ENCODE results near the gene SNX1. TPM values are rescaled to one million over a fixed set of nuclear protein-coding genes. Genes with fewer than 3 reads are reported as not detected.

SNX1 gene
- total RNA-seq, 2 experiments from 2014 or later = 86.6 to 91.1 TPM

DNA sequence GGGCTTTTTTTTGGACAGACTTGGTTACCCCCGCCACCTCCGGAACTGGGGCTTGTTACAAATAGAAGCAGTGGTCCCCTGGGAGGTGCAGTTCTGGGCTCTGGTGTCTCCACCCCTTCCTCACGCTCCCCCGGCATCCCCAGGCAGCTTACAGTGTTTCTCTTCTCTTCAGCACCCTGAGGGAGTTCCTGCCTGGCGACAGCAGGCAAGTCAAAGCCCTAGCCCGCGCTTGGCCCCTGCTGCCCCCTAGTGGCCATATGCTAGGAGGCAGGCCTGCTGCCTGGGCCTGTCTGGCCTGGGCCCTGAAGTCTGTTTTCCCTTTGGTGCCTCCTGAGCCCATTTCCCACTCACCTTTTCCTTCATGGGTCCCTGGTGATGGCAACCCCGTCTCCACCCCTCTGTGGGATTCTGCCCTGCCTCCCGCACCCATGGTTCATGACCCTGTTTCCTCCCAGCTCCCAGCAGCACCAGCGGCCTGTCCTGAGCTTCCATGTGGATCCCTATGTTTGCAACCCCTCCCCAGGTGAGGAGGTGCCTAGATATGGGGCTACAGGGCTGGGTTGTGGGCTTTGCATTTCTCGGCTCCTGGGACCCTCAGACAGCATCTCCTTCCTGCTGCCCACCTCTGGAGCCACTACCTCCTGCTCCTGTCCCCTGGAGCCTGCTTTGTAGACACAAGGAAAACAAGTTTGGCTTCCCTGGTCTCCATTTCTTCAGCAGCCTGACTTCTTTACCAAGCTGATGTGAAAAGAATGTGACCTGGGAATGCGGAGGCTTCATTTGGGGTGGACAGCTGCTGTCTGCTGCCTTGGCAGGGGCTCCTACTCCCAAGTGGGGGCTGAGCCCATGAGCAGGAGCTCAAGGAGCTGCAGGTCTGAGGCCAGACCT is 57.9 kb downstream of the SNX1 start:
- CTCF ChIA-PET = interaction anchor here (0.6 to 2.9 kb wide), 17 partner anchors 9 to 646 kb away, joined by 3 to 23 read pairs (median 3); partner anchors contain the start of genes CIAO2A, PPIB, SNX1 and TRIP4
- POLR2A ChIA-PET = interaction anchor here (0.6 to 1.3 kb wide), 4 partner anchors 8 to 234 kb away, joined by 3 to 6 read pairs (median 4); partner anchors contain the start of gene TRIP4

DNA sequence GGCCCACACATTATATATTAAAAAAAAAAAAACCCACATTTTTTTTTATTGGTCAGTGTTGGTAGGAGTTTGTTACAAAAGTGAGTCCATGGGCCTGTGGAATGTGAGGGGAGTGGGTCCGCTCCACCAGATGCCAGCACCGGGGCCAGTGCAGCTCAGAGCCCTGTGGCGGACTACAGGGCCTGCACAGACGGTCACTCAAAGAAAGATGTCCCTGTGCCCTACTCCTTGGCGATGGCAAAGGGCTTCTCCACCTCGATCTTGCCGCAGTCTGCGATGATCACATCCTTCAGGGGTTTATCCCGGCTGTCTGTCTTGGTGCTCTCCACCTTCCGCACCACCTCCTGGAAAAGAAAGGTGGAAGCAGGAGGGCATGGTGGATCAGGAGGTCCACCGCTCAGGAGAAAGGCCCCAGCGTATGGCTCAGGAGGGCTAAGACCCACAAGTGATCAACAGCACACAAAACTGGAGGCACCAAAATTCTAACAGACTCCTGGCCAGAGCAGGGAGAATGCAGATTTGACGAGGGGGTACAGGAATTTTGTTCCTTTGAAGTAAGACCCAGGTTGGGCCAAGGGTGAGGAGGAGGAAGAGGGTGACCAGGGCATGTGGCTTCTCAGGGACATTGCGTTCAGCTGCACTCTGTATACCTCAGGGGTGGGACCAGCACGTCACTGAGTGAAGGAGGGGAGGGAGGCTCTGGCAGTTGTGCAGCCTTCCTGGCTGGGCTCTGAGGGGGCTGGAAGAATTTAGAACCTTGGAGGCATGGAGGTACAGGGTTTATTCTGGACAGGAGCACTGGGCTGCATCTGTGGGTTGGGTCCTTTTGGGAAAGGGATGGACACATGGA is 60.2 kb downstream of the SNX1 start:
- ChIA-PET CTCF (interaction anchor here (0.7 kb wide), 1 partner anchor 169 kb away, joined by 3 read pairs; no protein-coding TSS in a partner anchor), POLR2A (interaction anchor here (0.7 kb wide), 1 partner anchor 171 kb away, joined by 3 read pairs; no protein-coding TSS in a partner anchor)

DNA sequence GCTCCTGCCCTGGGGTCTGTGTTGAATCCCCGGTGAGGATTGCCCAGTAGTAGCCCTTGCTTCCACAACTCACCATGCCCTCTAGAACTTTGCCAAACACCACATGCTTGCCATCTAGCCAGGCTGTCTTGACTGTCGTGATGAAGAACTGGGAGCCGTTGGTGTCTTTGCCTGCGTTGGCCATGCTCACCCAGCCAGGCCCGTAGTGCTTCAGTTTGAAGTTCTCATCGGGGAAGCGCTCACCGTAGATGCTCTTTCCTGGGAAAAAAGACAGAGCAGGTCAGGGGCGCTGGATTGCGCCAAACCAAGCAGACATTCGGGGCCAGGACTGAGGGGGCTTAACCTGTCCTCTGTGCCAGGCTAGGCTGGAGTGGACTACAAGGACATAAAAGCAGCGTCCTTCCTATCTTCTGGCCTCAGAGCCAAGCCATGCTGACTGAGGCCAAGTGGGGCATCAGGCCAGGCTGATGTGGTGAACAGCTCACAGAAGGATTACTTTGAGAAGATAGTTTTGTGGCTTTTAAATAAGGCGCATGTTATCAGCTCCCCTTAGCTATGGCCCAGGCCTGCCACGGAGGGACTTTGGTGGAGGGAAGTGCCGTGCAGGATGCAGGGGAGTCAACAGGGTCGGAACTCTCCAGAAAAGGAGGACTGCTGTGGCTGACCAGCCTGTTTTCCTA is 61.0 kb downstream of the SNX1 start:
- ChIA-PET CTCF (no interaction called here), POLR2A (no interaction called here)

DNA sequence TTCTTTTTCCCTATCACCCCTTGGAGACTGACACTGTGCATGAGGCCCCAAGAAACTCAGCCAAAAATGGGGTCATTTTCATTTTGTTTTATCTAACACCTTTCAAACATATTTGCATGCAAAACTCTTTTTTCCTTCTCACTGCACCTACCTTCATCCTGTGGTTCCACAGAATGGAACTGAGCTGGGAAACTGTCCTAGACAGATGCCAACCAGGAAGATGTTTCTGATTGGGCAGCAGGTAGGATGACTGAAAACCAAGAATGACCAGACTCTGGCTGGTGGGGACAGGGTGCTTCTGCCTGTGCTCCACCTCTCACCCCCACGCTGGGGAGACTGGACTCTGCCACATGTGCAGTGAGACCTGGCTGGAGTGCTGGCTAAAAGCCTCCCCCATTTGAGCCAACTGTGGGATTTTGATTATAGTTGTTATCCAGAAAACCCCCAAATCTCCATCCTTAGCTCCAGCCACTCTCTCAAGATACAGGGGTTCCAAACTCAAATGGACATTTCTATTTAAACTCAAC is 61.9 kb downstream of the SNX1 start:
- ChIA-PET CTCF (no interaction called here), POLR2A (no interaction called here)

DNA sequence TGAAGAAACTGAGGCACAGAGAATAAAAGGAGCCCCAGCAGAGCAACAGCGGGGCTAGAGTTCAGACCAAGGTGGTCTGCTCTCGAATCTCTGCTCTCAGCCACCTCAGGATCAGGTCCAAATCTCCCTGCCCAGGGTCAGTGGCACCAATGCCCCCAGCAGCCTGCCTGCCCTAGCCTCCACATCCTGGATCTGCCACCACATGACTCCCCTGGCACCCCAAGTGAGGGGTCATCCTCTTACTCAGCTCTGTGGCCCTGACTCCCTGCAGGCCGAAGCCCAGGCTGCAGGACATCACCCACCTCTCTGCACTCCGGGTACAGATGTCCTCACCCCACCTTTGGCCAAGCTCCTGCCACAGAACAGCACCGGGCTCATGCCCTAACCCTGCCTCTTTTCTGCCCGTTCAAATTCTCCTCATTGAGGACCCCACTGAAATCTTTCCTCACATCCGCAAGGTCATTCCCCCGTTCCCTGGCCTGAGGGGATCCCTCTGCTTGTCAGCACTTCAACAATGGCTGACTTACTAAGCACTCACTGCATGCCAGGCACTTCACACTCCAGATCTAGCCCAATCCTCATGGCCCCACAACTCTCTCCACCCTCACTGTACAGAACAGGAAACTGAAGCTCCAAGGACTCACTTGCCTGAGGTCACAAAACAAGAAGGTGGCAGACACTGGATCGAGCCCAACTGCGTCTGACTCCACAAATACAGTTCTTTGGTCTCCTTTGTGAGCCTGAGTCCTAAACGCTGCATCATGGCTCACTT is 62.8 kb downstream of the SNX1 start:
- POLR2A ChIA-PET = no interaction called here

DNA sequence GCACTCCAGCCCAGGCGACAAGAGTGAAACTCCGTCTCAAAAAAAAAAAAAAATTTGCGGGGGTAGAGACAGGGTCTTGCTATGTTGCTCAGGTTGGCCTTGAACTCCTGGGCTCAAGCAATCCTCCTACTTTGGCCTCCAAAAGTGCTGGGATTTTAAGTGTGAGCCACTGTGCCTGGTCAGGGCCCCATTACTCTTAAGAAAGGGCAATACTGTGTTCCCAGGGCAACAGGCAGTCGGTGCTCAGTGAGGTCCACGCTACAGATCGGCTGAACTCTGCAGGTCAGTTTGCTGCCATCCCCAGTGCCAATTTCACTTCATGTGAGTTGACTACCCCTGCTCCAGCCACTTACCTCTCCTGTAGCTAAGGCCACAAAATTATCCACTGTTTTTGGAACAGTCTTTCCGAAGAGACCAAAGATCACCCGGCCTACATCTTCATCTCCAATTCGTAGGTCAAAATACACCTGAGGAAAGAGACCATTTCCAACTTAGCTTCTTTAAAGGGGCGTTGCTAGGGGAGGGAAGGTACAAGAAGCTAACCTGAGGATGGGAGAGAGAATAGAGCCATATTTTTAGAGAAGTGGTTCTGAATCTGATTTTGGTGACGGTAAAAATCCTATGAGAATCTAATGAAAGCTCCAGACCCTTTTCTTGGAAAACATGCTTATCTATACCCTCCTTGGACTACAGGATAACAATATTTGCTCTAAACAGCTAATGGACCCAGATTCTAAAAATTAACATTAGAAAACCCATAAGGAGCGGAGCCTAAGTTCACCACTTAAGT is 66.1 kb downstream of the SNX1 start:
- ChIA-PET CTCF (interaction anchor here (1.1 to 2.8 kb wide), 2 partner anchors 9 to 50 kb away, joined by 3 to 23 read pairs; partner anchors contain the start of gene SNX22), POLR2A (interaction anchor here (0.5 to 1.0 kb wide), 3 partner anchors 8 to 195 kb away, joined by 3 to 6 read pairs (median 4); partner anchors contain the start of gene SNX22)

More for the DNA sequence above, 62.8 kb downstream of the SNX1 start:
- CTCF ChIA-PET = no interaction called here

DNA sequence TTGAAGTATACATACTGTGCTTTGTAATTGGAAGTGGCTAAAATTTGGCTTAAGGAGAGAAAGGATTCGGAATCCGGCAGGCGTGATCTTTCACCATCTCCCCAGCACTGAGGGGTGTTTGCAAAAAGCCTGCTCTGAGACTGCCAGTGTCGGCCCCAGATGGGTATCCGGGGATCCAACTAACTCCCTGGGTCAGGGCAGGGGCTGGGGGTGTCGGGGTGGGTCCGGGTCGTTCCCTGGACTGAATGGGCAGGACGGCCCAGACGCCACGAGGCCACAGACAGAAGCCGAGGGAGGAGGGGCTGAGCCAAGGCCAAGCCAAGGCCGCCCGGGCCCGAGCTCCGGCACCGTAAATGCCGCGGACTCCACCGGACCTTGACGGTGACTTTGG is 66.7 kb downstream of the SNX1 start:
- ChIA-PET CTCF (interaction anchor here (1.1 to 2.8 kb wide), 2 partner anchors 10 to 51 kb away, joined by 3 to 23 read pairs; partner anchors contain the start of gene SNX22), POLR2A (interaction anchor here (0.6 to 1.2 kb wide), 4 partner anchors 8 to 1354 kb away, joined by 3 to 6 read pairs (median 4); no protein-coding TSS in a partner anchor)

DNA sequence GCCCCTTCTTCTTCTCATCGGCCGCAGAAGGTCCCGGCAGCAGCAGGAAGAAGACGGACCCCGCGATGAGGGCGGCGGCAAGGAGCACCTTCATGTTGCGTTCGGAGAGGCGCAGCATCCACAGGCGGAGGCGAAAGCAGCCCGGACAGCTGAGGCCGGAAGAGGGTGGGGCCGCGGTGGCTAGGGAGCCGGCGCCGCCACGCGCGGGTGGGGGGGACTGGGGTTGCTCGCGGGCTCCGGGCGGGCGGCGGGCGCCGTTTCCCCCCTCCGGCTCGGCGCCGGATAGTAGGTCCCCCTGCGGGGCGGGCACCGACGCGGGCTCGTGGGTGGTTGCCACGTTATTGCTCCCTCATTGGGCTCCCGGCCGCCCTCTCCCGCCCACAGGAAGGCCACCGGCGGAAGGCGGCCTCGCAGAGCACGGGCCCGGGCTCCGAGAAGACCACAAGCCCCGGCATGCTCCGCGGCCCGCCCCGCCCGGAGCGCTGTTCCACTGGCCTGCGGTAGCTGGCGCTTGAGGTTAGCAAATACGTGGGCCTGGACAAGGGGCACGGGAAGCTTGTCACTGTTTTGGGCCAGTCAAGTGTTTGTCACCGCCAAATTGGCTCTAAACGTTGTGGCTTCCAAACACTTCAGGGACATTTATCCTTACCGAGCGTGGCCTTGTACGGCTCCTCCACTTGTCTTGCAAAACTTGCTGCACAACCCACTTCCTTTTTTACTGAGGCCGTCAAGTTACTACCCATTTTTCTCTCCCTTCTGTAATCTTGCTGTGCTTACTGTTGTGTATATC is 67.3 kb downstream of the SNX1 start, which contains the start of gene PPIB:
TSS of gene PPIB (minus strand) at position 154 of the 790 bp plus-strand sequence. CDS start at position 118, 36 bp downstream.
- CTCF ChIA-PET = interaction anchor here (0.6 to 2.8 kb wide), 5 partner anchors 10 to 260 kb away, joined by 3 to 23 read pairs (median 5); partner anchors contain the start of genes PCLAF and SNX22
- POLR2A ChIA-PET = interaction anchor here (0.6 to 1.2 kb wide), 4 partner anchors 9 to 1354 kb away, joined by 3 to 5 read pairs (median 4); no protein-coding TSS in a partner anchor

DNA sequence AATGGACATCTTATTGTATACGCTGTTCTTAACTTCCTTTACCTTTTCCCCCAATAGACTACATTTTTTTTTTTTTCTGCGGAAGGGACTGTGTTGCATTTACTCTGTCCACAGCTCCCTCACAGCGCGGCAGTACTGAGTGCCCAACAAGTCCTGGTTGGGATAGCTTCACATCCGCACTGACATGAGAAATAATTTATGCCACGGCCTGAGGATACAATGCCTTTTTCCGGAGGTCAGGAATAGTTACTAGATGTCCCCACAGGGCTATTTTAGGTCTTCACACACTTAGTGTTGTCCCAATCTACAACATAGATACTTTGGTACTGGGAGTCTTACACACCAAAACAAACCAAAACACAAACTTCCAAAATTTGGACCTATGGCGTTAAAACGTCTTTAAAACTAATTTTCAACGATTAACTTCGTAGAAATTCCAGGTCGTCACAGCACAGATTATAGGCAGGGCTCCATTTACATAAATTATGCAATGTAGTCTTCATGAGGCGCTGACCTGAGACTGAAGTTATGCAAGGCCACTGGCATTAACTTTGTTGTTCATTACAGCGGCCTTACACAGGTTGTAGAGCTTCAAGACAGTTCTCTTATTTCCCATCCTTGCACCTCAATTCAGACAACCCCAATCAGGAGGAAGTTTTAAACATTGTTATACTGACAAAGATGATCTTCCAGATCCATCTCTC is 68.0 kb downstream of the SNX1 start:
- ChIA-PET CTCF (interaction anchor here (1.4 to 2.8 kb wide), 3 partner anchors 11 to 25 kb away, joined by 5 to 23 read pairs (median 6); partner anchors contain the start of gene SNX22), POLR2A (interaction anchor here (0.6 to 1.2 kb wide), 5 partner anchors 10 to 216 kb away, joined by 3 to 5 read pairs (median 3); no protein-coding TSS in a partner anchor)

DNA sequence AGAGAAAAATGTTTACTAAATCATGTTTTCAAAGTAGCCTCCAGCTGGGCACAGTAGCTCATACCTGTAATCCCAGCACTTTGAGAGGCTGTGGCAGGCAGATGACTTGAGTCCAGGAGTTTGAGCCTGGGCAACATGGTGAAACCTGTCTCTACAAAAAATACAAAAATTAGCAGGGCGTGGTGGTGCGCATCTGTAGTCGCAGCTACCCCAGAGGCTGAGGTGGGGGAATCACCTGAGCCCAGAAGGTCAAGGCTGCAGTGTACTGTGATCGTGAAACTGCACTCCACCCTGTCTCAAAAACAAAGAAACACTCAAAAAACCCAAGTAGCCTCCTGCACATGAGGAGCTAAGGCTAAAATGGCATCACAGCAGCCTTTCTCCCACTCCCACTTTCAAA is 68.7 kb downstream of the SNX1 start:
- CTCF ChIA-PET = interaction anchor here (2.0 kb wide), 1 partner anchor 11 kb away, joined by 6 read pairs; no protein-coding TSS in a partner anchor
- POLR2A ChIA-PET = interaction anchor here (1.0 kb wide), 1 partner anchor 216 kb away, joined by 3 read pairs; no protein-coding TSS in a partner anchor

DNA sequence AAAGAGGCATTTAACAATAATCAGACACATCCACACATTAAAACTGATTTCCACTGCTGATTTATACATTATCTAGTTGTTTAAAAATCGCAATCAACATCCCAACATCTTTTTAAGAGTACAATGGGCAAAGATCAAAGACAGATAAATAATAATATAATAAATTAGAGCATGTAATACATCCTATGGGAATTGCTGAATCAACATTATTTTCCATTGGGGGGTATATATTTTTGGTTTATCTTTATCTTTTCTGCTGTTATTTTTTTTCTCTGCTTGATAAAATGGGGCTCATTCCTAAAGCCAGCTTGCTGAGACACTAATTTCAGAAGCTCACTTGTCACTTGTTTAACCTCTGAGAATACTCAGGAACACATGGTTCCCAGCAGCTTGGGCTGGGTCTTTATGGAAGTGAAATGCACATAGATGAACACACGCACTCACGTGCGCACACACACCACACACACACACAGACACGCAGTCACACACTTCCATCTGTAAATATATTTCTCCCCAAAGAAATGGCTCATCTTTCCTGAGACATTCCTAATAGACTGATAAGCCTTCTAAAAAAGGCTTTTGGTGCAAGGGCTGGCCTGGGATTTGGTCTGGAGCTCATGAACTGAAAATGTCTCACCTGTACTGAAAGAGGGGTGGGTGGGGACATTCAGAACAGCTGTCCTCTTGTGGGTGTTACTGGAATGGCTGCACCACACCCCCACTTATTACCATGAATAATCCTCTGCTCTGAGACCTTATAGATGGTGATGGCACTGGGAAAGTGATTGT is 70.5 kb downstream of the SNX1 start:
- CTCF ChIA-PET = interaction anchor here (0.6 to 2.0 kb wide), 2 partner anchors 13 kb away, joined by 3 to 6 read pairs; no protein-coding TSS in a partner anchor

DNA sequence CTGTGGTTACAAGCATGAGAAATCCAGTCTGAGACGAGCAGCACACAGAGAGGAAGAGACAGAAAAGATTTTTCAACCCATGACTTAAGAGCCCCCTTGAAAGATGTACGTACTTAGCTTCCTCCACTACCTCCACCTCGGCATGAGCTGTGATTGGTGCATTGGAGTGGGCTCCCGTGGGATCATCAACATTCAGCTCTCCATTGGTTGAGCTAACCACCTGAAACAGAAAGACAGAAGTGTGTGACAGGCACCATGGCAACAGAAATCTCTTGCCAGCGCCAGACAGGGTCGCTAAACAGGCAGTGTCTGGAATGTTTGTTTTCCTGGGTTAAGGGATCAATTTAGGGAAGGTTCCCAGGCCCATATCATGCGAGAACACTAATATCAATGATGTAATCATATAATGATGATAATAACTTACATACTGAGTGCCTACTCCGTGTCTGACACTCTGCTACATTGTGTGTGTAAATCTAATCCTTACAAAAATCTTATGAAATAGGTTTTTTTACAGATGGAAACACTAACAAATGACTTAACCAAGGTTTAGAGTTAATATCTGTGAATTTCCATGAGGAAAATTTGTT is 84.5 kb downstream of the SNX1 start:
- CTCF ChIA-PET = interaction anchor here (0.5 to 0.6 kb wide), 2 partner anchors 178 to 460 kb away, joined by 3 read pairs; no protein-coding TSS in a partner anchor
- POLR2A ChIA-PET = interaction anchor here (0.5 kb wide), 1 partner anchor 455 kb away, joined by 4 read pairs; no protein-coding TSS in a partner anchor

More for the DNA sequence above, 70.5 kb downstream of the SNX1 start:
- POLR2A ChIA-PET = no interaction called here

DNA sequence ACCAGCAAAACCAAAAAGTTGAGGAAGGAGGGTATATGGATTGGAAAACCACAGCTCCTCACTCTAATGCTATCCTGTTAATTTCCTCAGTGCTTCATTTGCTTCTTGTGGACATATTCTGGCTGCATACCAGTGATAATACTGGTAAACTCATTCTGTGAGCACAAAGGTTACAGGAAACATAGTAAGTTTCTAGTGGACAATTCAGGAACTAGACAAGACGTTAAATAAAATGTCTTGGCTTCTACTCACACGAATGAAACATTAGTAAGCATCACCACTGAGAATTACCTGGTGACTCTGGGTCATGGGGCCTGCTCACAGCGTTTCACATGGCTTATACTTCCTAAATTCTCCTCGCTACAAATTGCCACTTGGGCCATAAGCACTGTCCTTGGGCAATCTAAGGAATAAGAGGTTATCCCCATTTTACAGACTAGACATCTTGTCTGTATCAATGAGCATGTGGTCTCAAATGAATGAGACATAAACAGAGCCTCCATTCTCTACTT is 87.1 kb downstream of the SNX1 start:
- ChIA-PET POLR2A (no interaction called here), CTCF (interaction anchor here (0.6 kb wide), 1 partner anchor 950 kb away, joined by 4 read pairs; no protein-coding TSS in a partner anchor)

Data from activated CD8-positive, alpha-beta memory T cell treated with anti-CD3 and anti-CD28 coated beads for 36 hours (primary cell).